SK-N-SH (cell line): ENCODE results near the gene LBHD1.

ENCODE experiments used
- CHD2 ChIP-seq: fragments of 150-350 bp; IDR thresholded peaks from 2 replicates; pipeline ENCODE4 v1.6.1; 2018; ENCODE audit warnings: low read length; ENCODE audit not compliant: partially characterized antibody
- CTCF ChIP-seq: fragments of 200-600 bp; sonication (generic); IDR thresholded peaks from 2 replicates; pipeline ENCODE4 v1.6.1; 2017; ENCODE audit warnings: antibody characterized with exemption, mild to moderate bottlenecking, moderate library complexity
- EP300 ChIP-seq, 2 experiments: IDR thresholded peaks; 2 replicates each; pipeline versions ENCODE4 v1.4.0 to v1.6.1; 2012; ENCODE audit warnings: borderline replicate concordance in 1 of 2, low read depth in 1 of 2, low read length in 1 of 2
- IRF3 ChIP-seq: fragments of 150-350 bp; IDR thresholded peaks from 2 replicates; pipeline ENCODE4 v1.6.1; 2016; ENCODE audit warnings: mild to moderate bottlenecking, low read depth, low read length
- JUND ChIP-seq: IDR thresholded peaks from 2 replicates; pipeline ENCODE4 v1.4.0; 2012
- MEF2A ChIP-seq: IDR thresholded peaks from 2 replicates; pipeline ENCODE4 v1.4.0; 2012; ENCODE audit warnings: low read depth, borderline replicate concordance
- NRF1 ChIP-seq: IDR thresholded peaks from 2 replicates; pipeline ENCODE4 v1.6.1; 2012; ENCODE audit warnings: low read depth, mild to moderate bottlenecking, low read length
- POLR2AphosphoS5 ChIP-seq: IDR thresholded peaks from 2 replicates; pipeline ENCODE4 v1.6.1; 2012; ENCODE audit warnings: low read depth, low read length
- RAD21 ChIP-seq: IDR thresholded peaks from 2 replicates; pipeline ENCODE4 v1.6.1; 2012; ENCODE audit warnings: mild to moderate bottlenecking, low read length
- SMC3 ChIP-seq: IDR thresholded peaks from 2 replicates; pipeline ENCODE4 v1.6.1; 2012; ENCODE audit warnings: low read depth, low read length, improper control_type of control experiment
- TCF12 ChIP-seq: IDR thresholded peaks from 2 replicates; pipeline ENCODE4 v1.4.0; 2012
- TEAD4 ChIP-seq: IDR thresholded peaks from 2 replicates; pipeline ENCODE4 v1.4.0; 2012; ENCODE audit warnings: mild to moderate bottlenecking, borderline replicate concordance; ENCODE audit not compliant: insufficient read depth
- USF2 ChIP-seq: fragments of 150-350 bp; IDR thresholded peaks from 2 replicates; pipeline ENCODE4 v1.6.1; 2017; ENCODE audit warnings: antibody characterized with exemption, low read length, low read depth, borderline replicate concordance

GRCh38 chr11:62614275-62614674 lies 57.8 kb downstream of the LBHD1 start:
- TF ChIP-seq RAD21 (no peak), MEF2A (no peak), USF2 (no peak), CTCF (no peak), NRF1 (no peak), POLR2AphosphoS5 (no peak), IRF3 (no peak), EP300 (IDR thresholded peaks at IDR 0.05; ENCODE audit: borderline replicate concordance in 1 of 2, low read depth in 1 of 2, low read length in 1 of 2) (no peak), CHD2 (no peak), TCF12 (no peak), JUND (no peak), TEAD4 (no peak), SMC3 (no peak)
